GM18870 (cell line): Measurements from ENCODE around the gene RPTOR.
"Not testable (repeated sequence)": the region's sequence is repeated elsewhere in the genome, so short reads cannot be mapped to it uniquely, and the experiment has no call there.

Experiments used
- ATAC-seq: cut with Tn5 transposase; IDR thresholded peaks from one replicate; pipeline ENCODE4 v1.9.1; 2021; ENCODE audit warnings: moderate library complexity; ENCODE audit not compliant: unreplicated experiment

The RPTOR gene

GRCh38 chr17:80811181-80812105 is 266.8 kb downstream of the RPTOR start:
- ATAC-seq = no peak

- no peak for ATAC-seq
Measured at GRCh38 chr17:80812362-80813088, 267.9 kb downstream of the RPTOR start.

DNA sequence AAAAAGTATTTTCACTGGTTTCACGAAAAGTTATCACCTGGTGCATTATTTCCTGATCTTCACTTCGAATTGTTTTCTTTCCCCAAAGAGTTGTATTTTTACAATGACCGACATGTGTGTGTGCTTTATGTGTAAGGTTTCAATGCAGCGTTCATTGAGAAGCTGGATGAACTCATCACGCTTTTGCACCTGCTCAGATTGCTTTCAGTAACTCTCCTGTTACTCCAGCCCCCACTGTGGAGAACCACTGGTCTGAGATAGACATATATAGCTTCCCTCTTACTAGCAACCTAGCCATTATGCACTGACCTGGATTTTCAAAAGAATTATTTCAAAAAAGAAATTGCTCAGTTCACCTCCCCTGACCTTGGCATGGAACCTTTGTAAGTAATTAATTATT is 268.7 kb downstream of the RPTOR start:
- no peak for ATAC-seq

- ATAC-seq = no peak
Measured at GRCh38 chr17:80814491-80814890, 269.9 kb downstream of the RPTOR start.

DNA sequence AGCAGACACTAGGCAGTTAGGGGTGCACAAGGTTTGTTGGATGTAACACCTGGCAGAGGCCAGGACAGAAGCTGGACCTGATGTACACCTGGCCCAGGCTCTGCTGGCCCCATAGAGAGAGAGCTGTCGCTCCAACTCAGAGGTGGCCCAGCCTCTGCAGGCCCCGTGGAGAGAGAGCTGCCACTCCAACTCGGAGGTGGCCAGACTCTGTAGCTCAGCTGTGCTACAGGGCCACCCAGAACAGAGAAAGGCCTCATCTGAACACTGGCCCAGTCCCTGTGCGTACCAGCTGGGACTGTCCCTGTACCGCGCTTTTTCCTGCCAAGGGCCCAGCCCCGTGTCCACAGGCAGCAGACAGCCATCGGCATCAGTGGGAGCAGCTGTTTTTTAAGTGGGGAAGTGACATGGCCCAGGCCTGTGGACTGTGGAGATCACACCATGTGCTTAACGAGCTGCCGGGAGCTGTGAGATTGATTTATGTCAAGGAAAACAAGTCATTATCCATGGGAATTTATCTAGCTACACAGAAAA is 270.6 kb downstream of the RPTOR start:
- no peak for ATAC-seq

- not testable (repeated sequence) for ATAC-seq
Measured at GRCh38 chr17:80815718-80816117, 271.1 kb downstream of the RPTOR start.

DNA sequence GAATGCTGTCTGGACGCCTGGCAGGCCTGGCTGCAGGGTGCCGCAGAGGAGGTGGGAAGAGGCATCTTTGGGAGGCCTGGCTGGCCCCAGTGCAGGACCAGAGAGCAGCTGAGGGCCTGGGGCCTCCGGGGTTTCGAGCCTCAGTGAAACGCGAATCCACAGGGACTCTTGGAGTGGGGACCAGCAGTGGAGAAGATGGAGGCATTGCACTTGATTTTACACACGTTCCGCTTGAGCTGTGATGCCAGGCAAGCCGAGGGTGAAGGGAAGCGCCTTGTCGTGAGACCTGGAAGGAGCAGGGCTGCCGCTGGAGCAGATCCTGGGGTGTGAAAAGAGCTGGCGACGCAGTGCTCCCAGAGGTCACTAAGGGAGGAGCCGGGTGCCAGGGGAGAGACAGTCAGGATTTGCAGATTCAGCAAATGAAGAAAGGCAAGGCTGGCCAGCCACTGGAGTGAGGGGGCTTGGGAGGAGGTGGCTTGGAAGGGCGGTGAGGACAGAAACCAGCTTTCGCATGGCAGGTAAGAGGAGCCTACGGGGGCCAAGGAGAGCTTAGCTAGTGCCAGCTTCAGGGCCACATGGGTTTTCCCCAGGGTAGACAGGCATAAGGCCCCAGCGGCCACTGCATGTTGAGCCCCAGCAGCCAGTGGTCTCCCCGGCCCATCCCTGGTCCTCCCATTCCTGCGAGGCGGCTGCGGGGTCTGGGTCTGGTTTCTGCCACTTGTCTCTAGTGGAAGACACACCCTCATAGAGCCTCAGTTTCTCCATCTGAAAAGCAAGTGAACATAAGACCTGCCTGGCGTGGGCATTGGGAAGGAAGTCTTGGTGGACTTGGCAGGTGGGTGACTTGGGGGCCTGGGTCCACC is 271.8 kb downstream of the RPTOR start:
- no peak for ATAC-seq

- no peak for ATAC-seq
Measured at GRCh38 chr17:80817321-80817845, 272.7 kb downstream of the RPTOR start.

DNA sequence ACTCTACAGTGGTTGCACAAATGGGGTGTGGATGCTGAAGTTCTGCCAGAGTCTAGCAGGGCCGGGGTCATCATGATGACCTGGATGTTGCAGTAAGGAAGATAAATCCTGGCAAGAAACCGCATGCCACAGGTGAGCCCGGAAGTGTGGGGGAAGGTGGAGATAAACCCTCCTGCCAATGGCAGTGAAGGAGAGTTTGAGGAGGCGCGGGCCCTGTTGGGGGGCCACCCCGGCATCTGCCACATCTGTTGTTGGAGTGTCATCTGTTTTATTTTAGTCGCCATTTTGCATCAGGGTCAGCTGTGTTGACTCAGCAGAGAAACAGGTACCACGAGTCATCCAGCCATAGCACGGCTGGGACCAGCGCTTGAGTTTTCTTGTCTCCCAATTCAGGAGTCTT is 273.2 kb downstream of the RPTOR start:
- no peak for ATAC-seq

GRCh38 chr17:80818871-80819270 is 274.2 kb downstream of the RPTOR start:
- no peak for ATAC-seq

DNA sequence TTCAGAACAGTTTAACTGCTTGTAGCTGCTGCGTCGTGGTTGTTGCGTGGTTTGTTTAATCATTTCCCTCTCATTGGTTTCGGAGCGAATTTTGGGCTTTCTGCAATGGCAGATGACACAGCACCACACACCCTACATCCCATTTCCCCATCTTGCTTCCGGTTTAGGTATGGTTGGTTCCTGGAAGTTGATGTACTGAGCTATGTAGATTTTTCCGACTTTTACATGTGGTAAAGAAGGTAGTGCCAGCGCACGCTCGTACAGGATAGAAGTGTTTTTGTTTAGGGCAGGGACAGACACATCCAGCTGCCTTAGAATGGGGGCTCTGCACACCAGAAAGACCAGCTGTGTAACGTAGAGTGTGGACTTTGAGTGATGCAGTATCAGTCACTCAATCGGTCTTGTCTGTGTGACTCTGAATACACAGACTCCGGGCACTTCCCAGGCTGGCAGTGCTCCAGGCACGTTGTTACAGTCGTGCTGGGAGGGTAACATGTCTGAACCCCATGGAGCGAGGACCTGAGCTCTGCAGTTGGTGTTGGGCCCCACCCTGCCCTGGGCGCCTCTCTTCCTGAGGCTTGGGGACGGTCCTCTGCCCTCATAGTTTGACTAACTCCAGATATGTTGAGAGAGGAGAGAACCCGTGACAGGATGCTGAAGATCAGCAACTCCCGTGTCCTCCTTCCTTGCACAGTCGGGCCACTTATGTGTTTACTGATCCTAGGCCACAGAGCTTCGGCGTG is 275.0 kb downstream of the RPTOR start:
- no peak for ATAC-seq

- no peak for ATAC-seq
Measured at GRCh38 chr17:80820331-80820730, 275.7 kb downstream of the RPTOR start.

DNA sequence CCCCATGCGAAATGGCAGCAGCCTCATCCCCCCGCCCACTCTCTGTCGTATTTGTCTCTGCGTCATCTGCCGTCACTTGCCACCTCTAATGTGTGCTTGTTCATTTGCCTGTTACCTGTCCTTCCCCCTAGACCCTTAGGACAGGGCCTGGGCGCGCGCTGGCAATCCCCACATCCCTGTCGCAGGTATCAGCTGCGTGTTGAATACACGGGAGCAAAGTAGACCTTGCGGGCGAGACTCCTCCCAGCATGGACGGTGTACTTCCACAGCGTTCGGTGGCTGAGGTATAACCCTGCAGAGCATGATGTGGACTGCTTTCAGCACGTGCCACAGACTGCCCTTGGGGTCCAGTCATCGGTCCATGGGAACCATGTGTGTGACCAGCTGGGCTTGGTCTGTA is 276.9 kb downstream of the RPTOR start:
- no peak for ATAC-seq

- ATAC-seq = no peak
Measured at GRCh38 chr17:80822021-80822699, 277.5 kb downstream of the RPTOR start.

DNA sequence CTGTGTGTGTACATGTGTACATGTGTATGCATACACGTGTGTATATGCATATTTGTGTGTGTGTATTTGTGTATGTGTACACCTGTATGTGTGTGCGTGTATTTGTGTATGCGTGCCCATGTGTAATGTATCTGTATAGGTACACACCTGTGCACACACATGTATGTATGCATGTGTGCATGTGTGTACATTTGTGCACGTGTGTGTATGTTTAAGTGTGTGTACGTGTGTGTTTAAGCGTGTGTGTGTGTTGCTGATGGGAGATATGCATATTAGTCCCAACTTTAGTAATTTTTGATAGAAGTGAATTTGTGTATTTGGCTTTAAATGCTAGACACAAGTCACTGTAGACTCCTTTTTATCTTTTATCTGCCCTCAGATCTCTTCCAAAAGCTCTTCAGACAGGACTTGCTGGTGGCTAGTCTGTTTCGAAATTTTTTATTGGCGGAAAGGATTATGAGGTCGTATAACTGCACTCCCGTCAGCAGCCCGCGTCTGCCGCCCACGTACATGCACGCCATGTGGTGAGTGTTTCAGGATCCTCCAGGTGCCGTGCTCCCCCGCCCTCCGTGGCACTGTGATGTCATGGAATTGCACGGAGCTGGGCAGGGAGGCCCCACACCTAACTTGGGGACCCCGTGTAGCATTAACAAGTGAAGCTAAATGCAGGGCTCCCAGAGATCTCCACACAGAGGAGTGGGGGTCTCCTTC is 278.2 kb downstream of the RPTOR start:
- ATAC-seq = no peak

- ATAC-seq = no peak
Measured at GRCh38 chr17:80824549-80825470, 280.2 kb downstream of the RPTOR start.

DNA sequence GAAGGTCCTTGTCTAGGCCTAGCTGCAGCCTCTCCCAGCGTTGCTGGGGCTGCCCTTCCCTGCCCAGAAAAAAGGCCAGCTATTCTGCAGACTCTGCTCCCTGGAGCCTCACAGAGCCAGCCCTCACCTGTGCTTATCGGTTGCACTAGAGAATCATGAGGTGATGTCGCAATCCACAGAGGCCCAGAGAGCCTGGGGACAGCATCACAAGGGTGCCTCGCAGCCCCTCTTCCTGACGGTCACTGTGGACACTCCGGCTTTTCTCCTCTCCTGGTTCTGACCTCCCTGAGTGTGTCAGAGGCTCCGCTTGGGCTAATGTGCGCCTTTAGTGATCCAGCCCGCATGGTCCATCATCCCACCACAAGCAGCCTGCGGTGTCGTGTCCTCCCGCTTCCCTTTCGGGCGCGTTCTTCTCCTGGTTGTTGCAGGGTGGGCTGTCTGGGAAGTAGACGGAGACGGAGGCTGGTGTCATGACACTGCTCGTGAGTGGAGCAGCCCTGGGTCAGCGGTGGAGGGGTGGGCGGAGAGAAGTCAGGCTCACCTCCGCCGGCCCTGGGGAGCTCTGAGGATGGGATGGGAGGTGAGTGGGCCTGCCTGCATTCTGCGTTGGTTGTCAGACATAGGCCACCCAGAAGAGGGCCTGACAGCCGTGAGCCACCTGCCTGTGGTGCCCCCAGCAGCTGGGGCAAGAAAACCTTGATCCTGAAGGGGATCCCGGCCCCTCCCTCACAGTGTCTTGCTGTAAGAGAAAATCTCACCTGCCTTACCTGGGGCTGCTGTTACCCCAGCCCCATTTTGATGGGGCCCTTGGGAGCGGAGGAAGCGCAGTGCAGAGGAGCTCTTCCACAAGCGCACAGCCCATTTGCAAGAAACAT is 281.1 kb downstream of the RPTOR start:
- no peak for ATAC-seq
